Nephron (organoid): ENCODE results near the gene CCDC97.

Experiments
- H3K27ac Mint-ChIP-seq, 3 experiments: 2 replicates each; pipeline ENCODE4 v1.8.0; 2020; ENCODE audit warnings: mixed read lengths in 3 of 3, mild to moderate bottlenecking in 2 of 3, moderate library complexity in 1 of 3
- H3K27me3 Mint-ChIP-seq: 2 replicates; pipeline ENCODE4 v1.8.0; 2021; ENCODE audit warnings: low read depth, mild to moderate bottlenecking, moderate library complexity, mixed read lengths
- H3K36me3 Mint-ChIP-seq: 2 replicates; pipeline ENCODE4 v1.8.0; 2020; ENCODE audit warnings: low read depth, mixed read lengths
- H3K4me1 Mint-ChIP-seq: 2 replicates; pipeline ENCODE4 v1.8.0; 2020; ENCODE audit warnings: mixed read lengths
- H3K4me3 Mint-ChIP-seq, 3 experiments: 2 replicates each; pipeline ENCODE4 v1.8.0; 2020; ENCODE audit warnings: mild to moderate bottlenecking in 3 of 3, mixed read lengths in 3 of 3, moderate library complexity in 2 of 3
- H3K9me3 Mint-ChIP-seq: 2 replicates; pipeline ENCODE4 v1.8.0; 2020; ENCODE audit warnings: mixed read lengths
- TF ChIP-seq, protein P1 (sequence below), 3 experiments: fragments of 200-600 bp; sonication (generic); IDR thresholded peaks; one replicate each; pipeline ENCODE4 v1.5.0; 2021; ENCODE audit warnings: antibody characterized with exemption in 3 of 3; ENCODE audit not compliant: unreplicated experiment in 3 of 3

The CCDC97 gene

DNA sequence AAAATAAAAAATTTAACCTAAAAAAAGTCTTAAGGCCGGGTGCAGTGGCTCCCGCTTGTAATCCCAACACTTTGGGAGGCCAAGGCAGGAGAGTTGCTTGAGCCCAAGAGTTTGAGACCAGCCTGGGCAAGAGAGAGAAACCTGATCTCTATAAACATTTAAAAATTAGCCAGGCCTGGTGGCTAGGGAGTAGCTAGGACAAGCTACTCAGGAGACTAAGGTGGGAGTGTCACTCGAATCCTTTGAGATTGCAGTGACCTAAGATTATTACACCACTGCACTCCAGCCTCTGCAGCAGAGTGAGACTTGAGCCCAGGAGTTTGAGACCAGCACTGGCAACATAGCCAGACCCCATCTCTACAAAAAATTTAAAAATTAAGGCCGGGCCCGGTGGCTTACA lies 1.1 kb downstream of the CCDC97 start:
- H3K4me3 Mint-ChIP-seq: peak overlapping the region; percentile 95 to 98 (median 96)
- peaks cover 43% of the 10 kb centered on the region for H3K4me1 Mint-ChIP-seq
- H3K36me3 Mint-ChIP-seq: peaks cover 33% of the 10 kb centered on the region
- peak overlapping the region in 2 of 3 experiments; percentile 97 to 98 for H3K27ac Mint-ChIP-seq
- H3K27me3 Mint-ChIP-seq: no peaks in the 10 kb centered on the region
- TF ChIP-seq, protein P1, sequence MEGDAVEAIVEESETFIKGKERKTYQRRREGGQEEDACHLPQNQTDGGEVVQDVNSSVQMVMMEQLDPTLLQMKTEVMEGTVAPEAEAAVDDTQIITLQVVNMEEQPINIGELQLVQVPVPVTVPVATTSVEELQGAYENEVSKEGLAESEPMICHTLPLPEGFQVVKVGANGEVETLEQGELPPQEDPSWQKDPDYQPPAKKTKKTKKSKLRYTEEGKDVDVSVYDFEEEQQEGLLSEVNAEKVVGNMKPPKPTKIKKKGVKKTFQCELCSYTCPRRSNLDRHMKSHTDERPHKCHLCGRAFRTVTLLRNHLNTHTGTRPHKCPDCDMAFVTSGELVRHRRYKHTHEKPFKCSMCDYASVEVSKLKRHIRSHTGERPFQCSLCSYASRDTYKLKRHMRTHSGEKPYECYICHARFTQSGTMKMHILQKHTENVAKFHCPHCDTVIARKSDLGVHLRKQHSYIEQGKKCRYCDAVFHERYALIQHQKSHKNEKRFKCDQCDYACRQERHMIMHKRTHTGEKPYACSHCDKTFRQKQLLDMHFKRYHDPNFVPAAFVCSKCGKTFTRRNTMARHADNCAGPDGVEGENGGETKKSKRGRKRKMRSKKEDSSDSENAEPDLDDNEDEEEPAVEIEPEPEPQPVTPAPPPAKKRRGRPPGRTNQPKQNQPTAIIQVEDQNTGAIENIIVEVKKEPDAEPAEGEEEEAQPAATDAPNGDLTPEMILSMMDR (IDR thresholded peaks at IDR 0.05; ENCODE audit: unreplicated experiment in 3 of 3): no peak
- no peaks in the 10 kb centered on the region for H3K9me3 Mint-ChIP-seq

DNA sequence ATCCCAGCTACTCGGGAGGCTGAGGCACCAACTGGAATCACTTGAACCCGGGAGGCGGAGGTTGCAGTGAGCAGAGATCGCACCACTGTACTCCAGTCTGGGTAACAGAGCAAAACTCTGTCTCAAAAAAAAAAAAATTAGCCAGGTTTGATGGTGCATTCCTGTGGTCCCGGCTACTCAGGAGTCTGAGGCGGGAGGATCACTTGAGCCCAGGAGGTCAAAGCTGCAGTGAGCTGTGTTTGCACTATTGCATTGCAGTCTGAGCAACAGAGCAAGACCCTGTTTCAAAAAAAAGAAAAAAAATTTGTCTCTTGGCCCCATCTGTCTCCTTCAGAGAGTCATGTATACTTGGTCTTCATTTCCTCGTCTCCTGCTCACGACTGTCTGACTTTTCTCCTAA lies 1.6 kb downstream of the CCDC97 start:
- Mint-ChIP-seq H3K27ac (peak overlapping the region in 2 of 3 experiments; percentile 43 to 98), H3K27me3 (no peaks in the 10 kb centered on the region), H3K4me1 (peaks cover 43% of the 10 kb centered on the region), H3K9me3 (no peaks in the 10 kb centered on the region), H3K36me3 (peaks cover 37% of the 10 kb centered on the region), H3K4me3 (peak overlapping the region; percentile 95 to 98 (median 96))
- TF ChIP-seq, protein P1 (IDR thresholded peaks at IDR 0.05; ENCODE audit: unreplicated experiment in 3 of 3): no peak

DNA sequence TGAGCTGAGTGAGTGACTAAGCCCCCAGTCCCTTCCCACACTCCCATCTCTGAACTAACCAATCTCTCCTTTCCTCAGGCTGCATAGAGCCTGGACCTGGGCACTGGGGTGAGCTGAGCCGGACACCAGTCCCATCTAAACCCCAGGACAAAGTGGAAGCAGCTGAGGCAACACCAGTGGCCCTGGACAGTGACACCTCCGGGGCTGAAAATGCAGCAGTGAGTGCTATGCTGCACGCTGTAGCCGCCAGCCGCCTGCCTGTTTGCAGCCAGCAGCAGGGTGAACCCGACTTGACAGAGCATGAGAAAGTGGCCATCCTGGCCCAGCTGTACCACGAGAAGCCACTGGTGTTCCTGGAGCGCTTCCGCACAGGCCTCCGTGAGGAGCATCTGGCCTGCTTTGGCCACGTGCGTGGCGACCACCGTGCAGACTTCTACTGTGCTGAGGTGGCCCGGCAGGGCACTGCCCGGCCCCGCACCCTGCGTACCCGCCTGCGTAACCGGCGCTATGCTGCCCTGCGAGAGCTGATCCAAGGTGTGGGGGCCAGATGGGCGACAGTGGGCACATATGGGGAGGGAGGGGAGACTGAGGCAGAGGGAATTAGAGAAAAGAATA lies 6.4 kb downstream of the CCDC97 start:
- TF ChIP-seq, protein P1 (IDR thresholded peaks at IDR 0.05; ENCODE audit: unreplicated experiment in 3 of 3): no peak

DNA sequence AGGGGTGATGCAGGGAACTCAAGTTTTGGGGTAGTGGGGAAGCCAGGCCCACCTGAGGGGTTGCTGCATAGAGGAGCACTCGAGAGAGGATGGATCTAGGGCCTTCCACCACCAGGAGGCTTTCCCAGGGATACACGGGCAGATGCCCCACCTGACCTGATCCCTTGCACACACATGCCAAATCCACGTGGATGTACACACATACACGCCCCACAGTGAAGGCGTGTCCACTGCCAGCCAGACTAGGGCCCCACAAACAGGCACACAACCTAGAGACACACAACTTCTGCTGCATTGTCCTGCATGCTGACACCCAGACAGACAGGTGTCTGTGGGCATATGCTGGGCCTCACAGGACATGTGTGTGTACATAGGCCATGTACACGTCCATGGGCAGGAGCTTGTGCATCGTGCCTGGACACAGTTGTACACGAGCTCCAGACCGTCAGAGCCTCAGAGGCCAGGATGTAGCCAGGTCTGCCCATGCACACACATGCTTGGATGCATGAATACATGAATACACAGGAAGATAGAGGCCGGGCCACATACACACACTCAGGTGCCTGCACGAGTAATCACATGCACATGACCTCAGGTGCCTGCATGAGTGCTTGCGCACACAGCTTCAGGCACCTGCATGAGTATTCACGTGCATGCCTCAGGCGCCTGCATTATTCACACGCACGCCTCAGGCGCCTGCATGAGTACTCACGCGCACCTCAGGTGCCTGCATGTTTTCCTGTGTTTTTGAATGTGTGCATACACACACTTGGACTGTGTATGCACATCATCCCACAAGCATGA lies 8.9 kb downstream of the CCDC97 start:
- Mint-ChIP-seq H3K4me3 (no peak overlapping the region), H3K27me3 (no peaks in the 10 kb centered on the region), H3K9me3 (no peaks in the 10 kb centered on the region), H3K36me3 (peaks cover 46% of the 10 kb centered on the region), H3K27ac (no peak overlapping the region), H3K4me1 (peaks cover 16% of the 10 kb centered on the region)
- TF ChIP-seq, protein P1 (IDR thresholded peaks at IDR 0.05; ENCODE audit: unreplicated experiment in 3 of 3): no peak

More for the DNA sequence above, 6.4 kb downstream of the CCDC97 start:
- Mint-ChIP-seq H3K27me3 (no peaks in the 10 kb centered on the region), H3K4me1 (peaks cover 14% of the 10 kb centered on the region), H3K27ac (no peak overlapping the region), H3K4me3 (peak overlapping the region in 1 of 3 experiments; percentile 29), H3K36me3 (peaks cover 46% of the 10 kb centered on the region), H3K9me3 (no peaks in the 10 kb centered on the region)

DNA sequence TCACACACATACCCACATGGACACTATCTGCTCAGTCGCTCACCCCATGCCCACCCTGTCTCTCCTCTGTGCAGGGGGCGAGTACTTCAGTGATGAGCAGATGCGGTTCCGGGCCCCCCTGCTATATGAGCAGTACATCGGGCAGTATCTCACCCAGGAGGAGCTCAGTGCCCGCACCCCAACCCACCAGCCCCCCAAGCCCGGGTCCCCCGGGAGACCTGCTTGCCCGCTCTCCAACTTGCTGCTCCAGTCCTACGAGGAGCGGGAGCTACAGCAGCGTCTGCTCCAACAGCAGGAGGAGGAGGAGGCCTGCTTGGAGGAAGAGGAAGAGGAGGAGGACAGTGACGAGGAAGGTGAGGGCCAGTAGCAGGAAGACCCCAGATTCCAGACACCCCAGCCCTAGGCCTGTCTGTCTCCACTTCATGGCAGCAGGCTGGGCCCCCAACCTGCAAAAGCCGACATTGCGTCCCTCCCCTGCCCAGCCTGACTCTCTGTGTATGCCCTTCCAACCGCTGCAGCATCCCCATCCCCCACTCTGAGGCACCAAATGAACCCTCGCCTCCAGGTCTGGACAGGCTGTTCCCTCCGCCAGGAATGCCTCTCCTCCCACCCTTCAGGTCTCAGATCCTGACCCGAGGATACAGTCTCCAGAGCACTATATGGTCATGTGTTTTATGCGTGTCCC lies 9.7 kb downstream of the CCDC97 start:
- Mint-ChIP-seq H3K9me3 (no peaks in the 10 kb centered on the region), H3K4me1 (peaks cover 23% of the 10 kb centered on the region)
- TF ChIP-seq, protein P1 (IDR thresholded peaks at IDR 0.05; ENCODE audit: unreplicated experiment in 3 of 3): no peak

More for the DNA sequence above, 9.7 kb downstream of the CCDC97 start:
- Mint-ChIP-seq H3K36me3 (peaks cover 40% of the 10 kb centered on the region), H3K4me3 (no peak overlapping the region), H3K27ac (no peak overlapping the region), H3K27me3 (no peaks in the 10 kb centered on the region)
